HG03103 (cell line): Measurements from ENCODE around the gene MOCOS.
A peak's percentile ranks its signal among the peaks of the same experiment; 100 is the strongest.
"Not testable (repeated sequence)": the region's sequence is repeated elsewhere in the genome, so short reads cannot be mapped to it uniquely, and the experiment has no call there.

Source experiments
- ATAC-seq: cut with Tn5 transposase; IDR thresholded peaks from one replicate; pipeline ENCODE4 v1.9.1; 2021; ENCODE audit warnings: low read depth; ENCODE audit not compliant: unreplicated experiment

The MOCOS gene

GRCh38 chr18:36187193-36187825, at the start of gene MOCOS:
TSS of gene MOCOS (plus strand) at chr18:36187497. CDS start at chr18:36187540, 43 bp downstream.
- ATAC-seq = peak; percentile 54

GRCh38 chr18:36139245-36139644, 48.1 kb upstream of the MOCOS start:
- ATAC-seq = no peak

GRCh38 chr18:36141576-36141975, 45.7 kb upstream of the MOCOS start:
- ATAC-seq = no peak

- ATAC-seq = no peak
Observed at GRCh38 chr18:36142751-36143150, 44.5 kb upstream of the MOCOS start.

GRCh38 chr18:36143391-36143790, 43.9 kb upstream of the MOCOS start:
- ATAC-seq = no peak

GRCh38 chr18:36149514-36150289, 37.6 kb upstream of the MOCOS start:
- ATAC-seq = peak; percentile 96

GRCh38 chr18:36152781-36153180, 34.5 kb upstream of the MOCOS start:
- no peak for ATAC-seq

GRCh38 chr18:36153203-36153602, 34.1 kb upstream of the MOCOS start:
- no peak for ATAC-seq

GRCh38 chr18:36153771-36154170, 33.5 kb upstream of the MOCOS start:
- no peak for ATAC-seq

GRCh38 chr18:36155851-36156757, 31.2 kb upstream of the MOCOS start:
- ATAC-seq = no peak

GRCh38 chr18:36157441-36157840, 29.9 kb upstream of the MOCOS start:
- no peak for ATAC-seq

GRCh38 chr18:36158266-36158867, 28.9 kb upstream of the MOCOS start:
- ATAC-seq = no peak

- no peak for ATAC-seq
Observed at GRCh38 chr18:36160959-36161371, 26.3 kb upstream of the MOCOS start.

GRCh38 chr18:36162981-36163380, 24.3 kb upstream of the MOCOS start:
- no peak for ATAC-seq

GRCh38 chr18:36167692-36168218, 19.5 kb upstream of the MOCOS start:
- ATAC-seq = no peak

- ATAC-seq = not testable (repeated sequence)
Observed at GRCh38 chr18:36168296-36168695, 19.0 kb upstream of the MOCOS start.

GRCh38 chr18:36169938-36170337, 17.4 kb upstream of the MOCOS start:
- ATAC-seq = no peak

- no peak for ATAC-seq
Observed at GRCh38 chr18:36175481-36175880, 11.8 kb upstream of the MOCOS start.

GRCh38 chr18:36176177-36176584, 11.1 kb upstream of the MOCOS start:
- ATAC-seq = no peak

- no peak for ATAC-seq
Observed at GRCh38 chr18:36176711-36177110, 10.6 kb upstream of the MOCOS start.
